SH-SY5Y (cell line): ENCODE data around the gene PDE11A.

Experiments
- GATA2 ChIP-seq: IDR thresholded peaks from 2 replicates; pipeline ENCODE4 v1.6.1; 2011; ENCODE audit warnings: mild to moderate bottlenecking, low read depth, low read length
- GATA3 ChIP-seq: IDR thresholded peaks from 2 replicates; pipeline ENCODE4 v1.6.1; 2011; ENCODE audit warnings: low read depth, mild to moderate bottlenecking, low read length, moderate library complexity

The PDE11A gene

GRCh38 chr2:177703159-177703558 lies 369.4 kb downstream of the PDE11A start:
- TF ChIP-seq GATA2 (no peak), GATA3 (no peak)

DNA sequence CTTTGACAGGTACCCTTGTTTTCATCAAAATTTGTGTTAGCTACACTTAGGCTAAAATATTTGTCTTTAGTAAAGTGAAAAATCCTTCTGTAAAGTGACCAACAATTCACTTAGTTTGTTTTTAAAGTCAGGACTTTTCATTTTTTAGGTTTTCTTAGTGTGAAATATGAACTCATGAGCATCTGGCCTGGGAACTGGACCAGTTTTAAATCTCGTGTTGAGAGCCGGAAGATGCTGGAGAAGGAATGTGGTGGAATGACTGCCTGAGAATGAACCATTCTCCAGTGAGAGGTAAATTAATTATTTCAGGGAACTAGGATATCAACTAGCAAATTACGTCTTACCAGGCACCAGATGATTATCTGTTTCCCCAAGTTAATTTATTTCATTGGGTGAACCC lies 374.3 kb downstream of the PDE11A start:
- TF ChIP-seq GATA2, result no peak
- TF ChIP-seq GATA3, result no peak

DNA sequence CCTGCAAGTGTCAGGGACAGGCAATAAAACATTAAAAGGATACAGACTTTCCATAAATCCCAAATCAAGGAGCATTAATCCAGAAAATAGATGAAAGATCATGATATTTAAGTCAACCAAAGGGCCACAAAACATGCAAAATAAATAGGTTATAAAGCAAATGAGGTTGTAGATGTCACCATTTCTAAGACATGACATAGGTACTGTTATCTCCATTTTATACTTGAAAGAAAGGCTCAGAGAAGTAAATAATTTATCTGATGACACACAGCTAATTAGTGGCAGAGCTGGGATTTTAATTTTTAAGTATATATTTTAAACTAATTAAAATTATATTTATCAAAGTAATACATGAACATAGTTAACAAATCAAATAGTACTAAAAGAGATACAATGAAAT lies 378.2 kb downstream of the PDE11A start:
- TF ChIP-seq GATA2 (no peak), GATA3 (no peak)

GRCh38 chr2:177693658-177694339 lies 378.8 kb downstream of the PDE11A start:
- TF ChIP-seq GATA2 (no peak), GATA3 (no peak)

GRCh38 chr2:177692783-177693269 lies 379.8 kb downstream of the PDE11A start:
- TF ChIP-seq GATA2, result no peak
- TF ChIP-seq GATA3, result no peak

DNA sequence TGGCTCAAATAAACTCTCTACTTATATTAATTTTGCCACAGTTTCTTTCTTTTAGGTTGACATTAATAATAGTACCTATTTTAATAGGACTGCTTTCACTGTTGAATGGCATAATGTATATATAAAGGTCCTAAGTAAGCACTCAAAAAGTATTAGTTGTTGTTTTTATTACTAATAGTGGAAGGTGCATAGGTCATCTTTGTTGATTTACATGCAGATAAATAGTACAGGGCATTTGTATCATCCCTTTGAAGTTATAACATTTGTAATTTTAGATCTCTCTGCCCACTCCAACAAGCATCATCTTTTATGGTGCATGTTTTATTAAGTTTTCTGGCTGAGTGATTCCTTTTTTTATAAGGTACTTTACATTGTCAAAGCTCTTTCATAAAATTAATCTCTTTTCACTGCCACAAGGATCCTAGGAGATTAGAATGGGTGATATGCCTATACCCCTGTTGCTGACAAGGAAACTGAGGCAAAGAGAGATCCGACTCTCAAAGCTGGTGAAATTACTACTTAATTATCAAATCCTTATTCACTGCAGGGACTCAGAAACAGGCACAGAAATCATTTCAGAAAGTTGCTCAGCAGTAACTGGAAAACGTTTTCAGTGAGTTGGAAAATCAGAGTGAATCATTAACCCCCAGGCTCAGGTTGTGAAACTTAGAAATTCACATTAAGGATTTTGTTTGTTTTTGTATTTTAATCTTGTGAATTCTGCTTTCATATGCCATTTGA lies 380.4 kb downstream of the PDE11A start:
- no peak for TF ChIP-seq GATA3
- TF ChIP-seq GATA2, result no peak

GRCh38 chr2:177691177-177691576 lies 381.4 kb downstream of the PDE11A start:
- TF ChIP-seq GATA2, result no peak
- no peak for TF ChIP-seq GATA3

DNA sequence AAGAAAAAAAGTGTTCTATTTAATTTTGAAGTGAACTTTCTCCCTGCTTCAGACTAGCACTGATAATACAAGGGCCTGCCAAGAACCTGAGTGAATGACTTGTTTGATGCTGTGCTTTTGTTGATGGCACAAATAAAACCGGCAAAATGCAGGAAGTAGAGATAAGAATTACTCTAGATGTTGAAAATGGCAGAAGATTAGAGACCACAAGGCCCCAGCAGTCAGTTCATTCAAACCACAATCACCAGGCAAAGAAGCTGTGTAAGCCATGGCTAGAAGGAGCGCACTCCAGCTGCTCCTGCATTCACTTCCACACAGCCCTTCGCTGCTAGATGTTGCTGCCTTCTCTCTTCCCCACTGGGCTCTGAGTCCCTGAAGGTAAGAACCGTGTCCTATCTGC lies 383.0 kb downstream of the PDE11A start:
- TF ChIP-seq GATA2 (no peak), GATA3 (no peak)

DNA sequence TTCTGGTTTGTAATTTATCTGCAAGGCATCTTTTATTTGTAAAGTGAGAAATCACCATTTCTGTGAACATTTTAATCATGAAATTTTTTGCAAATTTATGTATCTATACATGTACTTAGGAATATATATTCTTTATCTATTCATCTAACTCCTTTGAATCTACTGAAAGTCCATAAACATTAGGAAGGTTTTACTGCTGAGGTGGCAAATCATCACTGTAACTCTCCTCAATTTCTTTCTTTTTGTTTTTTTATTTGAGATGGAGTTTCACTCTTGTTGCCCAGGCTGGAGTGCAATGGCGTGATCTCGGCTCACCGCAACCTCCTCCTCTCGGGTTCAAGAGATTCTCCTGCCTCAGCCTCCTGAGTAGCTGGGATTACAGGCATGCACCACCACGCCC lies 383.7 kb downstream of the PDE11A start:
- TF ChIP-seq GATA3 (no peak), GATA2 (no peak)

DNA sequence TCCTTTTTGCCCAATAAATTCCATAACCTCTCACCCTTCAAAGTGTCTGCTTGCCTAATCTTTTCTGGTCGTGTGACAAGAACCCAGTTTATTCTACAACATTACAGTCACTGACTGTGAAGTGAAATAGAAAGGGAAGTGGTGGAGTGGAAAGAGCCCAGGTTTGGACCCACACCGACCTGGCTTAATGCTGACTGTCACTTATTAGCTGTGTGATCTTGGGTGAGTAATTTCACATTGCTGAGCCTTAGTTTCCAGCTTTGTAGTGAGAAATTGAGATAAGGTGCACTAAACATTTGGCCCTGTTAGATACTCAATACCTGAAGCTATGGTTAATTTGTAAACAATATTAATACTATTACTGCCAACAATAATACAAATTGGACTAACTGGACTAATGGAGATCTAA lies 388.9 kb downstream of the PDE11A start:
- no peak for TF ChIP-seq GATA3
- TF ChIP-seq GATA2, result no peak

GRCh38 chr2:177682836-177683660 lies 389.5 kb downstream of the PDE11A start:
- no peak for TF ChIP-seq GATA3
- no peak for TF ChIP-seq GATA2

- TF ChIP-seq GATA2, result no peak
- TF ChIP-seq GATA3, result no peak
Measured at GRCh38 chr2:177682006-177682405, 390.6 kb downstream of the PDE11A start.

DNA sequence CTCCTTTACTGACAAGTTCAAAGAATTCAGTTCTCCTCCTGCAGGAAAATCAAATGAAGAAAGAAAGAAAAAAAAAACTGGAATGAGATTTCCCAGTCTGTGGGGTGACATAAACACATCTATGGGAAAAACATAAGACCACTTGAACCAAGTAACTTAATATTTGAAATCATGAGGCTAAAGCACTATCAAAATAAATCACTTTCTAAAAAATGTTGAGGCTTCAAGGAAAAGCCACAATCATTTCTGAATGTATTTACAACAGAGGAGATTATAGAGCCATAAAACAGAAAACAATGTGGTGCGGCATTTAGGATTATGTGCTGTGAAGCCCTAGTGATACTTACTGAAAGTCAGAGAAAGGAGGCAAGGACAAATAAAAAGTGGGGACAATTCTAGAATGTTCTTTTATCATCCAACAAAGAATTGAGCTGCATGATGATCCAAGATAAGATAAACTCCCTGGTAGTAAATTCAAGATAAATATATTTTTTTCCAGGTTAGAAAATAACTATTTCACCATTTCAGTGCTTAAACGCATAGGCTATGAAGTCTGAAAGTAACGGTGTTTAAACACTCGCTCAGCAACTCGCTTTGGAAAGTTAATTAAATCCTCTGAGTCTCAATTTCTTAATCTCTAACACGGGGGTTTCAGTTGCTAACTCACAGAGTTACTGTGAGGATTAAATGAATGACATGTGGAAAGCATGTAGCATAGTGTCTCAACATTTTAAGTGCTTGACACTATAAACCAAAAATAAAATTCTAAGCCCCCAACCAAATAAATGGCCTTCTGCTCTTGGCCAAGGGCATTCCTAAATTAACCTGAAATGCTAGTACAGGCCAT lies 391.5 kb downstream of the PDE11A start:
- TF ChIP-seq GATA2, result no peak
- TF ChIP-seq GATA3, result no peak
